ENCODE results near the gene MAPT. TPM values are rescaled to one million over a fixed set of nuclear protein-coding genes. Genes with fewer than 3 reads are reported as not detected.

MAPT gene
- total RNA-seq, 1 experiment from 2014 or later: 8.3 TPM

GRCh38 chr17:46044989-46045388, 150.6 kb downstream of the MAPT start:
- intact Hi-C loops (cut with micrococcal nuclease; ENCODE audit: unreplicated experiment): loop anchor here (2.0 to 10.0 kb wide), 2 partner anchors 150 to 168 kb away; partner anchors contain the start of gene KANSL1
- Histone ChIP-seq H3K27ac (ENCODE audit: low read depth, low read length, poor library complexity, severe bottlenecking) (no peak overlapping the region), H3K4me3 (ENCODE audit: low read depth, low read length, poor library complexity, severe bottlenecking) (no peak overlapping the region), H3K27me3 (replicated peaks; ENCODE audit: insufficient read depth, low read depth, low read length, poor library complexity) (no peaks in the 10 kb centered on the region), H3K9me3 (ENCODE audit: low read depth, low read length, poor library complexity, severe bottlenecking) (no peaks in the 10 kb centered on the region), H3K36me3 (ENCODE audit: insufficient read depth, low read length, poor library complexity, severe bottlenecking) (peaks cover 17% of the 10 kb centered on the region), H3K4me1 (ENCODE audit: insufficient read depth, low read length, poor library complexity, severe bottlenecking) (no peaks in the 10 kb centered on the region)
- ChIA-PET POLR2A (ENCODE audit: low non-redundant PET) (interaction anchor here (0.7 kb wide), 1 partner anchor 140 kb away, joined by 5 read pairs; no protein-coding TSS in a partner anchor), CTCF (interaction anchor here (0.6 to 1.9 kb wide), 4 partner anchors 126 to 168 kb away, joined by 3 to 10 read pairs (median 6); partner anchors contain the start of gene KANSL1)
- TF ChIP-seq EZH2 (IDR thresholded peaks at IDR 0.05; ENCODE audit: borderline replicate concordance, low read depth, low read length, poor library complexity, severe bottlenecking) (no peak), CTCF (conservative IDR thresholded peaks at IDR 0.05; ENCODE audit: low read depth, low read length) (no peak)
- BruUV-seq (replicated peaks): no TSS peak
- DNase-seq (ENCODE audit: low spot score): no peak

- intact Hi-C loops (cut with micrococcal nuclease; ENCODE audit: unreplicated experiment): loop anchor here (2.0 to 10.0 kb wide), 2 partner anchors 149 to 167 kb away; partner anchors contain the start of gene KANSL1
- Histone ChIP-seq H3K27ac (ENCODE audit: low read depth, low read length, poor library complexity, severe bottlenecking) (no peak overlapping the region), H3K4me1 (ENCODE audit: insufficient read depth, low read length, poor library complexity, severe bottlenecking) (no peaks in the 10 kb centered on the region), H3K9me3 (ENCODE audit: low read depth, low read length, poor library complexity, severe bottlenecking) (no peaks in the 10 kb centered on the region), H3K27me3 (replicated peaks; ENCODE audit: insufficient read depth, low read depth, low read length, poor library complexity) (no peaks in the 10 kb centered on the region), H3K4me3 (ENCODE audit: low read depth, low read length, poor library complexity, severe bottlenecking) (no peak overlapping the region), H3K36me3 (ENCODE audit: insufficient read depth, low read length, poor library complexity, severe bottlenecking) (peaks cover 16% of the 10 kb centered on the region)
- BruUV-seq (replicated peaks): no TSS peak
- POLR2A ChIA-PET (ENCODE audit: low non-redundant PET): interaction anchor here (0.6 kb wide), 1 partner anchor 81 kb away, joined by 4 read pairs; no protein-coding TSS in a partner anchor
- DNase-seq (ENCODE audit: low spot score): no peak
- TF ChIP-seq CTCF (conservative IDR thresholded peaks at IDR 0.05; ENCODE audit: low read depth, low read length) (no peak), EZH2 (IDR thresholded peaks at IDR 0.05; ENCODE audit: borderline replicate concordance, low read depth, low read length, poor library complexity, severe bottlenecking) (no peak)
- CTCF ChIA-PET: no interaction called here
Observed at GRCh38 chr17:46045639-46046038, 151.3 kb downstream of the MAPT start.

- peak; percentile 27 for DNase-seq (ENCODE audit: low spot score)
- Histone ChIP-seq H3K27me3 (replicated peaks; ENCODE audit: insufficient read depth, low read depth, low read length, poor library complexity) (no peaks in the 10 kb centered on the region), H3K4me3 (ENCODE audit: low read depth, low read length, poor library complexity, severe bottlenecking) (no peak overlapping the region), H3K36me3 (ENCODE audit: insufficient read depth, low read length, poor library complexity, severe bottlenecking) (peaks cover 15% of the 10 kb centered on the region), H3K9me3 (ENCODE audit: low read depth, low read length, poor library complexity, severe bottlenecking) (no peaks in the 10 kb centered on the region), H3K27ac (ENCODE audit: low read depth, low read length, poor library complexity, severe bottlenecking) (no peak overlapping the region), H3K4me1 (ENCODE audit: insufficient read depth, low read length, poor library complexity, severe bottlenecking) (no peaks in the 10 kb centered on the region)
- no TSS peak for BruUV-seq (replicated peaks)
- ChIA-PET POLR2A (ENCODE audit: low non-redundant PET) (interaction anchor here (0.7 kb wide), 1 partner anchor 139 kb away, joined by 5 read pairs; no protein-coding TSS in a partner anchor), CTCF (no interaction called here)
- intact Hi-C loops (cut with micrococcal nuclease; ENCODE audit: unreplicated experiment): loop anchor here (10.0 kb wide), 1 partner anchor 148 kb away; the partner anchor contains the start of gene KANSL1
- 0 out of 2 replicates have a peak, but pooled peaks have one; percentile 22 for TF ChIP-seq CTCF (conservative IDR thresholded peaks at IDR 0.05; ENCODE audit: low read depth, low read length)
- TF ChIP-seq EZH2 (IDR thresholded peaks at IDR 0.05; ENCODE audit: borderline replicate concordance, low read depth, low read length, poor library complexity, severe bottlenecking): no peak
Observed at GRCh38 chr17:46046957-46047356, 152.6 kb downstream of the MAPT start.

Measured in A673 (cell line).